HG03135 (cell line): ENCODE measurements around the gene FKRP.
"Not testable (repeated sequence)": the region's sequence is repeated elsewhere in the genome, so short reads cannot be mapped to it uniquely, and the experiment has no call there.

Experiments used
- ATAC-seq: cut with Tn5 transposase; IDR thresholded peaks from one replicate; pipeline ENCODE4 v1.9.1; 2021; ENCODE audit warnings: mild to moderate bottlenecking, moderate library complexity; ENCODE audit not compliant: unreplicated experiment

Gene FKRP, protein sequence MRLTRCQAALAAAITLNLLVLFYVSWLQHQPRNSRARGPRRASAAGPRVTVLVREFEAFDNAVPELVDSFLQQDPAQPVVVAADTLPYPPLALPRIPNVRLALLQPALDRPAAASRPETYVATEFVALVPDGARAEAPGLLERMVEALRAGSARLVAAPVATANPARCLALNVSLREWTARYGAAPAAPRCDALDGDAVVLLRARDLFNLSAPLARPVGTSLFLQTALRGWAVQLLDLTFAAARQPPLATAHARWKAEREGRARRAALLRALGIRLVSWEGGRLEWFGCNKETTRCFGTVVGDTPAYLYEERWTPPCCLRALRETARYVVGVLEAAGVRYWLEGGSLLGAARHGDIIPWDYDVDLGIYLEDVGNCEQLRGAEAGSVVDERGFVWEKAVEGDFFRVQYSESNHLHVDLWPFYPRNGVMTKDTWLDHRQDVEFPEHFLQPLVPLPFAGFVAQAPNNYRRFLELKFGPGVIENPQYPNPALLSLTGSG

DNA sequence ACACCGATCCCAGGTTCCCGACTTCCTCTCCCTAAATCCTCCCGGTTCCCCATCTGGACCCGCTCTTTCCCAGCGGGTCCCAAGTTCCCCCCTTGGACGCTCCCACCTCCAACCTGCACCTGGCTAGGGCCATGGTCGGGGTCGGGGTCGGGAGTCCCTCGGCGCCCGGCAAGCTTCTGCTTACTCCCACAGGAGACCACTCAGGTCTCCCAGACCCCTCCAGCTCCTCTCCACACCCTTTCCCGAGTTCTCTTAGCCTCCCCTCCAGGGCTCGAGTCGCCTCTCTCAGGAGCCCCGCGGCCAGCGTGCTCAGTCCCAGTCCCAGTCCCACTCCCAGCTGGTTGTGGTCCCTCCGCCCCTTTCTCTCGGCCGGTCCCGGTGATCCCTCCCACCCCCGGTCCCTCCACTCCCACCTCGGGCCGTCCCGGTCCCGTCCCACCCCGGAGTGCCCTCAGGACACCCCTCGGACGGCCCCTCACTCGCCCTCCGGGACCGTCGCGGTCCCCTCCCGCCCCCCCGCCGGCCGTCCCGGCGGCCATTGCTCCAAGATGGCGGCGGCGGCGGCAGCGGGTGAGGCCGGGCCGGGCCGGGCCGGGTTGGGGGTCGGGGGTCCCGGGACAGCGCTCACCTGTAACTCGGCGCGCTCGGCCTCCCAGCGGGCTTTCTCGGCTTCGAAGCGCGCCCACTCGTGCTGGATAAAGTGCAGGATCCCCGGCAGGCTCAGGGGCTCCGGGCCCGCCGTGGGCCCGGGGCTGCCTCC, at the start of gene FKRP:
Gene FKRP, plus strand, starts transcription at position 537 of the 760 bp plus-strand sequence. CDS start 9,394 bp downstream, outside the sequence.
- ATAC-seq: no peak

DNA sequence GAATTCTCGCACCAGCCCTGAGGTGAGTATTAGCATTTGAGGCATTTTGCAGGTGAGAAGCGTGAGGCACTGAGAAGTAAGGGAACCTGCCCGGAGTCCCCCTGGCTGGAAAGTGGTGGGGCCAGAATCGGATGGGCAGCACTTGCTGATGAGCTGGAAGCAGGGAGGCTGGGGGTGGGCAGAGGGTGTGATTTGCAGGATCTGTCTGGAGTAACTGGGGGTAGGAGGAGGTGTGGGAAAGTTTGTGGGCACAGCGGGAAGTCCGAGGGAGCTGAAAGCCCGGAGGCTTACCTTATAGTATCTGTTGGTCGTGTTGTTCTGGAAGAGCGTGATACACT, 49.0 kb upstream of the FKRP start:
- ATAC-seq: no peak

DNA sequence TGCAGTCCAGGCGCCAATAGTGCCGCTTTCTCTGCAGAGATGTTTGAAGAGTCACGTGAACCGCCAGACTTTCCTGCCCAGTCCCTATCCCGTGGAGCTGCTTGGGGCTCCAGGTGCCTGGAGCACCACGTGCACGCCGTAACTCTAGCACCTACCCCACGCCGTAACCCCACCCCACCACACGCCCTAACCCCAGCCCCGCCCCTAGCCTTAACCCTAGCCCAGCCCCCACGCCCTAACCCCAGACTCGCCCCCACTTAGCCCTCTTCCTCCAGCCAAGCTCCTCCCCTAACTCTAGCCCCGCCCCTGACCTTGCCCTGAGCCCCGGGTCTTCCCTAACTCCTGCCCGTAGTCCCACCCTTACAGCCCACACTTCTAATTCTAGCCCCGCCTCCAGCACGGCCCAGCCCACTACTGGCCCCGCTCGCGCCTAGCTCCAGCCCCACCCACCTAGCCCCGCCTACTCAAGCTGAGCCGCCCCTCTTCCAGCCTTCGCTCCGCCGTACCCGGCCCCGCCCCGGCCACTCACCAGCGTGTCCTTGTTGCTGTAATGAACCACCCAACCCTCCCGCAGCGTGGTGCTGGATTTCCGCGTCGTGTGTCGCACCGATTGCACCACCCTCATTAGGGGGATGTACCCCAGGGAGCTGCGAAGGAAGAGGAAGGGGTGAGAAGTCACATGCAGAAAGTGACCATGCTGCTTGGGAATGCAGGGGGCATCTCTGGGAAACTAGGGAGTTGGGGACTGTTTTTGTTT, 48.5 kb upstream of the FKRP start:
- ATAC-seq: no peak

DNA sequence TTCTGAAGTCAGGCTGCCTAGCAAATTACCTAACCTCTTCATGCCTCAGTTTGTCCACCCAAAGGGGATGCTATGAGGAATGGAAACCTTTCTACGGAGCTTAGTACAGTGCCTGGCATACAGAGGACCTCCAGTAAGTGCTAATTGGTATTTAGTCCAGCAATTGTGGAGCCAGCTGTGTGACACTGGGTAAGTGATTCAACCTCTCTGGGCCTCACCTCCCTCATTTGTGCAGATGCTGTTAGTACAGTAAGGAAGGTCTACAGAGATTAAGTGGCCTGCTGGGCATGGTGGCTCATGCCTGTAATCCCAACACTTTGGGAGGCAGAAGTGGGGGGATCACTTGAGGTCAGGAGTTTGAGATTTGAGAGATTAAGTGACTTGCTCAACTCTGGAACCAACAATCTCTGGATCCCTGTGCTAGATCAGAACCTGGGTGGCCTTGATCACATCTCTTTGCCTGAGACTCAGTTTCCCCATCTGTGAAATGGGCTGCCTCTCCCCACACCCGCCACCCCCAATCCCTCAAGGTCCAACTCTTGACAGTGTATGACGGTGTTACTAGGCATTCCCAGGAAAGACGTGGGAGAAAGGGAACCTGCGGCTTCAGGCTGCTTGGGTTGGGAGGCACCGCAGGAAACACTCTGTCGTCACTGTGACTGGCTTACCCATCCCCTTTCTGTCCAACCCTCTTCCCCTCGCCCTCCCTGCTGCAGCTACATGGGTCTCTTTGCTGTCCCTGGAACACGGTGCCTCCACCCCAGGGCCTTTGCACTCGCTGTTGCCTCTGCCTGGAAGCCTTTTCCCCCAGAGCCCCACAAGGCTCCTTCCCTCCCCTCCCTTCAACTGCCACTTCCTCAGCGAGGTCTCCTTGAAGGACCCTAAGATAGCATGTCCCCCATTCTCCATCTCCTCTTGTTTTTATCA, 47.2 kb upstream of the FKRP start:
- no peak for ATAC-seq

DNA sequence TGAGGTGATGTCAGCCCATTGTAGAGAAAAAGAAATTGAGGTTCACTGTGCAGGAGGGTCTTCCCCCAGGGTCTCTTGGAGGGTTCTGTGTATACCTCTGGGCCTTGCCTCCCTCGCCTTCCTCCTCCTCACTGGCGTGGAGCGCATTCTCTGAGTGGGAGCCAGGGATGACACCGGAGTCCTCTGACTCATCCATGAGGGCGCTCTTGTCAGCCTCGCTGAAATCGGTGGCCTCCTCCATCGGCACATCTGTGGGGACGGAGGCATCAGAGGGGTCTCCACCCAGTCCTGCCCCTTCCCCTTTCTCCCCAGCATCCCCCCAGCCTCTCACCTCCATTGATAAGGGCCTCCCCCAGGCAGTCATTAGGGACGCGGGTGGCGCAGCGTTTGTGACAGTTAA, 45.2 kb upstream of the FKRP start:
- no peak for ATAC-seq

DNA sequence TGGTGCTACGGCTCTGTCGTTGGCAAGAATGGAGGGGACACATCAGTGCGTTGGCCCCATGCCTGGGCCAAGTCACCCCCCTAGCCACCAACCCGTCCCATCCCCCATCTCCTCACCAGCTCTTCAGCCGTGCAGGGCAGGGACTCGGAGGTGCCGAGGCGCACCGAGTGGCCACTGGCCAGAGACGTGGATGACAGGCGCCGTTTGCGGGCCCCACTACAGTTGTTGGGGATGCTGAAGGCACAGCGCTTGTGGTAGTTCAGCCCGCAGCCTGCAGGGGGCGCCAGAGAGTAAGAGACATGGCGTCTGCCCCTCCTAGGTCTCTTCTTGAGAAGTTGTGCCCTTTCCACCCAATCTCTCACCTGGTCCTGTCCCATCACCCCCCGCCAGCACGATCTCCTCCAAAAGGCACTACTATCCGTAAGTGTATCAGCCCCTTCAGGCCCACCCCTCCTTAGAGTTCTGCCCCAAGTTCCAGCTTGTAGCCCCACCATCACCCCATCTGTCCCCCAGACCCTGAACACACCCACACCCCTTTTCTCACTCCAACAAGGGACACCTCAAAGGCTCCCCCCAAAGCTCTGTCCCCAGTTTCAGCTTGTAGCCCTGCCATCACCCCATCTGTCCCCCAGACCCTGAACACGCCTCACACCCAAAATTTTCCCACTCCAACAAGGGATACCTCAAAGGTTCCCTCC, 41.3 kb upstream of the FKRP start:
- ATAC-seq: no peak

DNA sequence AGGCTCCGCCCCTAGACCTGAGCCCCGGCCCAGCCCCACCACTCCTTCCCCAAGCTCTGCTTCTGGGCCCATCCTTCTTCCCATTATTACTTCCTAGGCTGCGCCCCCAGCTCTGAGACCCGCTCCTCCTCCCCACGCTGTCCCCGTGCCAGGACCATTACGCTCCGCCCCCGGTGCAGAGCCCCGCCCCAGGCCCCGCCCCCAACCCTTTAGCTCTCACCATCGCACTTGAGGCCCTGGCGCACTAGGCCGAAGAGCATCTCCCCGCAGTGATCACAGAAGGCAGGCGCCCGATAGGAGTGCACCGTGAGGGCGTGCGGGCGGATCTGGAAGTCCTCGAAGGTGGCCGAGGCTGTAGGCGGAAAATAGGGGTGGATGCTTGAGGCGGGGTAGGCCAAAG, 35.2 kb upstream of the FKRP start:
- ATAC-seq: no peak

DNA sequence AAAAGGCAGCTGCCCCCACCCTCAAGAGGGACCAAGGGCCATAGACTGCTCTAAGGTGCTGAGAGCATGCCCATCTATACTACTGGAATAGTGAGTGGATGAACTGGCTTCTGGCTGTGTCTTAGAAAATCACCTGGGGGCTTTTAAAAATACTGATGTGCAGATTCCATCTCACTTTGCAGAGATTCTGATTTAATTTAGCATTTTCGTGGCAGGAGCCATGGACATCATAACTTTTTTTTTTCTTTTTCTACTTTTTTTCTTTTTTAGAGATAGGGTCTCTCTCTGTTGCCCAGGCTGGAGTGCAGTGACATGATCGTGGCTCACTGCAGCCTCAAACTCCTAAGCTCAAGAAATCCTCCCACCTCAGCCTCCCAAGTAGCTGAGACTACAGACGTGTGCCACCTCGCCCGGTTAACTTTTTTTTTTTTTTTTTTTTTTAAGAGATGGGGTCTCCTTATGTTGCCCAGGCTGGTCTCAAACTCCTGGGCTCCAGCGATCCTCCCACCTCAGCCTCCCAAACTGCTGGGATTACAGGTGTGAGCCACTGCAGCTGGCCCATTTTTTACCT, 33.0 kb upstream of the FKRP start:
- not testable (repeated sequence) for ATAC-seq

DNA sequence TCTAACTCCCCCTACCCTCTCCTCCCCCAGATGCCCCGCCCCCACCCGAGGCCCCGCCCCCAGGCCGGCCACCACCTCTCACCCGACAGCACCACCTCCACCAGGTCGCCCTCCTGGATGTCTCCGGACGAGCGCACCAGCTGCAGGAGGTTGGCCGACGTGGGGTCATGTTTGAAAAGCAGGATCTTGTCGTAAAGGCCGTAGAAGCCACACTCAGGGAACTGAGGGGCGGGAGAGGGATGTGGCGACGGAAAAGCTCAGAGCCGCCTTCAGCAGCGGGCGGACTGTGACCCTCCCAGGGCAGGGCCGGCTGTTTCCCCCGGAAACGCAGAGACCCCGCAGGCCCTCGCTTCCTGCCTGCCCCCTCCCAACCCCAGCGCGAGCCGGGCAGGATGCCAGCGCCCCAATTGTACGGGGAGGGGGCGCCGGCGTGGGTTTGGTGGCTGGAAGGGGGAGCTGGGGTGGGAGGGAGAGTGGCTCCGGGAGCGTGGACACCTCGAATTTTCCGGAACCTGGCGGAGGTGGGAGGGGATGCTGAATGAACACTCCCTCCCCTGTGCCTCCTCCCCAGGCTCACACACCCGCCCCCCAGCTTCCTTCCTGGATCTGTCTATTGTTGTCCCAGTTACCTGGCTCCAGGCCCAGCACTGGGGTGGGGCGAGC, 31.9 kb upstream of the FKRP start:
- no peak for ATAC-seq

DNA sequence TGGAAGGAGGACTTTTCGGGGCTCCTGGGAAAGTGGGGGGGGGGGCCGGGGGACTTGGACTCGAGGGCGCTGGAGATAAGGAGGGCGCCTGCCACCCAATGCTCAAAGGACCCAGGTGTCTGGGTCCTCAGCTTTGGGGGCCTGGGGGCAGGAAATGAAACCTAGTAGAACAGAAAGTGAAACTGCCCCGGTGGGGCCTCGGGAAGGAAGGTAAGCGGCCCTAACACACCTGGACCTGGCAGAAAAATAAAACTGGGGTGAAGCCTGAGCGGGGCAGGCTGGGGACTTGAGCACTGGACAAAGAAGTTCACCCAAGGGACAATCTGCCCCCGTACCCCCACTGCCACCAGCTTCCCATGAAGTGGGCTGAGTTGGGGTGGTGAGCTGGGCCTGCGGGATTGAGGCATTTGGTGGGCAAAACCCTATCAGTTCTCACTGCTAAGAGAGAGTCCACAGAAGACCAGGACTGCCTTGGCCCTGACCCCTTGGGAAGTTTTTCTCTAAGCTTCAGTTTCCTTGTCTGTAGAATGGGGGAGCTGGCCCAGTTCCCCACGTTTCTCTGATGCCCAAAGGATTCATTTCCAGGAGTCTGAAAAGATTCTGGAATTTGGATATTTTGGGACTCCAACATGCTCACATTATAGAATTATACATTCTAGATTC, 31.3 kb upstream of the FKRP start:
- no peak for ATAC-seq

DNA sequence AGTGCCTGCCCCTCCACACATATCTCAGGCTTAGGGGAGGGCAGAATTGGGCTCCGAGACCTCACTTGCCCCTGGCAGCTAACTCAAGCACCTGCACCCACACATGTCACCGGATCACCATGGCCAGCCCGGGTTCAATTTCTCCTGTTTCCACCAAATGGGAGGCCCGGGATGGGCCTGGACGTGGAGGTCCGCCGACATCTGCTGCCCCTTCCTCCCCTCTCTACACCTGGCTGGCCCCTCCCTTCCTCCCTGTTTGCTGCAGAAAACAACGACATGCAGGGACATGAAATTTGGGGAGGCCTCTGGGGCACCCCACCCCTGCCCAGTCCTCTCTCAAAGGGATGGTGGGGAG, 30.3 kb upstream of the FKRP start:
- no peak for ATAC-seq

DNA sequence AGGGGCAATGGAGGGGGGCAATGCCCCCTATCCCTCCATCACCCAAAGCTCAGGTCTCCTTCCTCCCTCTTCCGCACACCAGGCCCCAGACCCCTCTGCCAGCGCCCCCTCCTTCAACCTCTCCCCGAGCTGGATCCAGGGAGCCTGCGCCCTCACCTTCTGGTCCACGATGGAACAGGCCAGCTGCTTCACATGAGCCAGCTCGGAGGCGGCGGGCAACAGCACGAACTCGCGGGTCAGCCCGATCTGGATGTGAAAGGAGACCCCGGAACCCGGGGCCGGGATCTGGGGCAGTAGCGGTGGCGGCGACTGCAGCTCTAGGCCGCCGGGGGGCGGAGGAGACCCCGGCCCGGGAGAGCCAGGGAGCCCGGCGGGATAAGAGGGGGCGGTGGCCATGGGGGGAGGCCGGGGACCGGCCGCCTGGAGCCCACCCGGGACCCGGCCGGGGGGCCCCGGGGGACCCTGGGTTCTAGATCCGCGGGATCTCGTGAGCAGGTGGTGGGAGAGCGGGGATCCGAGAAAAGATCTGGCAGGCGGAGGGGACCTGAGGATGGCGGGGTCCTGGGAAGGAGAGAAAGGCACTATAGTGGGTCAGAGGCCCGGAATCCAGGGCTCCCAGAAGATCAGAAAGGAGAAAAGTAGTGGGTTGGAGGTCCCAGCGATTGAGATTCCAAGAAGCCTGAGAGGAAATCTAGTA, 29.7 kb upstream of the FKRP start:
- ATAC-seq: no peak

DNA sequence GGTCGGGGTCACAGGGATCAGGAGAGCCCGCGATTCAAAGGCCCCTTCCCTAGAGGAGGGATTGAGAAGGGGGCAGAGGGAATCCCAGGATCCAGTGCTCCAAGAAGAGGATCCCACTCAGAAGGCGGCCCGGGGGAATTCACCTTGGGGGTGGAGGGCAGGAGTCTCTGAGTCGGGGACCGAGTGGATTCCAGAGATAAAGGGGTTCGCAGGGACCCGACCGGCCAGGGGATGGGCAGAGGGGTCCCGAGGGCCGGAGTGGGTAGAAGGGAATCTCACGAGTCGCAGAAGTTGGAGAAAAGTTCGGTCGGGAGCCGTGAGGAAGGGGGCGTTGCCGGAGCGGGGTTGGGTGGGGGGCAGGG, 29.2 kb upstream of the FKRP start:
- ATAC-seq: no peak

DNA sequence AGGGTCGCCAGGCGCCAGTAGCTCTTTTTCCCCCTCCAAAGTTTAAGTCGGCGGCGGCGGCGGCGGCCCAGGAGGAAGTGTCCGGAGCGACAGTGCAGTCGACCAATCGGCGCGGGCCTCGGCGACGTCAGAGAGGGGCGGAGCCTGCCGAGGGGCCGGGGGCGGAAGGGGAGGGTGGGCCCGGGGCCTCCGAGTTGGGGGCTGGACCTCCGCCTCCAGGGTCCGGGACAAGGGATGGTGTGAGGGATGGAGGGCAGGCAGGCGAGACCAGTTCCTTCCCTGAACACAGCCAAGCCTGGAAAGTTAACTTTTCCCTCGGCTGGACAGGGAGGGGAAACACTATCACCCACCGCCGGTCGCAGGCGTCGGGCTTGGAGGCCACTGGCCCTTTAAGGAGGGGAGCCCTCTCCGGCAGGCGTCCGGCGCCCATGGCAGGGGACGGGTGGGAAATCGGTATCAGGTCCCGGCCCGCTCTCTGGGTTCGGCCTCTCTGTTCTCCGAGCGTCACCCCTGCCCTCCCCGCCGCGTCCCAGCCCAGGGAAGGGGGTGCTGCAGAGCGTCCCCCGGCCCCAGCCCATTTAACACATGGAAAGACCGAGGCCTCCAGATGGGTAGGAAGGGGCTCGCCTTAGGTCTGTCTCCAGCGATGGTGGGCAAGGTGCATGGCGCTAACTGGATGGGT, 28.7 kb upstream of the FKRP start, which contains the start of gene PRKD2:
Gene PRKD2, minus strand, starts transcription at position 81 of the 682 bp plus-strand sequence. CDS start 744 bp downstream, outside the sequence.
- peak; percentile 38 for ATAC-seq

DNA sequence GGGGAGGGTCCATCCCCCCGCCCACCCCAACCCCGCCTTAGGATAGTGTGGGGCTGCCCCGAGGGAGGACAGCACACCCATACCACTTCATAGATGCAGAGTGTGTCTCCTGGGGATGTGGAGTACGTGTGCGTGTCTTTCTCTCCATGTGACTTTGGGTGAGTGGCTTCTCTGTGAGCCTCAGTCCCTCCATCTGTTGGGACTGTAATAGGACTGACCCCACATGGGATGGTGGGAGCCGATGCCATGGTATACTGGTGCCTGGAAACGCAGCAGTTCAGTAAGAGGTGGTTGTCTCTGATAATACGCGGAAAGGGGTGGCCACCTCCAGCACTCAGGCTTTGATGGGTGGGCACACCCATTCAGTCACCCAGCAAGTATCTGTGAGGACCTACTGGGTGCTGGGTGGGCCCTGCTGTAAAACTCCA, 28.1 kb upstream of the FKRP start:
- peak; percentile 2 for ATAC-seq

DNA sequence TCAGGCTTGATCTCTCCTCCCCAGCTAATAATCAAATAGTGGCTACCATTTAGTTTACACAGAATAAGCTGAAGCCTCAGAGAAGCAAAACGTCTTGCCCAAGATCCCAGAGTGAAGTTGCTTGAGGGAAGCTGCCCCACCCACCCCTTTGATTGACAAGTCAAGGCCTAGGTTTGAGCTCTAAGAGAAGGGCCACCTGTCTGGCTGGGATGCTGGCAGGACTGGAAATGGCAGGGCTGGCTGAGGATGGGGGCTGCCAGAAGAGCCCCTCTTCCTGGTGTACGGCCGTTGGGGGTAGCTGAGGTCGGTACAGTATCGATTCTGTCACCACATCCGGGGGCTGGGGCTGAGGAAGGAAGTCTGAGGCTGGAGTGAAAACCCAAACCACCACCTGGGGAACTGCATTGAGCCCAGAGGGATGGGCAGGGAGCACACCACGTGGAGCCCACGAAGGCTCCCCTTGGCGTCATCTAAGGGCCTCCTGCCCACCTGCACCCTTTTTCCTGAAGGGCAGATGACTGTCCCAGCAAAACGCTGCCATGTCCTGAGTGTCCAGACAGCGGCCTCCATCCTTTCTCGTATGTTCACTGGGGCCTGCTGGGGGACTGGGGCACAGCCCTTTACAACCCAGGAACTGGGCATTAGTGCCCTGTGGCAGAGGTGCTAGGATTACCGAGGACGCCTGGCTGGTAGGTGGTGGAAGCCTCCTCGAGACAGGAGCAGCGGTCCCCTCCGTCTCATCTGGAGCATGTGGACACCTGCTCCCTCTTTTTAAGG, 27.5 kb upstream of the FKRP start:
- no peak for ATAC-seq
